ENCODE data around the gene ACTL8.
"Not testable (repeated sequence)": the region's sequence is repeated elsewhere in the genome, so short reads cannot be mapped to it uniquely, and the experiment has no call there.

ACTL8 gene

GRCh38 chr1:17735348-17735747 is 19.8 kb upstream of the ACTL8 start:
- no peak for DNase-seq (ENCODE audit: low read depth)

GRCh38 chr1:17735793-17736192 is 19.3 kb upstream of the ACTL8 start:
- DNase-seq (ENCODE audit: low read depth) = no peak

GRCh38 chr1:17736625-17737024 is 18.5 kb upstream of the ACTL8 start:
- no peak for DNase-seq (ENCODE audit: low read depth)

GRCh38 chr1:17739050-17739449 is 16.1 kb upstream of the ACTL8 start:
- DNase-seq (ENCODE audit: low read depth) = no peak

DNA sequence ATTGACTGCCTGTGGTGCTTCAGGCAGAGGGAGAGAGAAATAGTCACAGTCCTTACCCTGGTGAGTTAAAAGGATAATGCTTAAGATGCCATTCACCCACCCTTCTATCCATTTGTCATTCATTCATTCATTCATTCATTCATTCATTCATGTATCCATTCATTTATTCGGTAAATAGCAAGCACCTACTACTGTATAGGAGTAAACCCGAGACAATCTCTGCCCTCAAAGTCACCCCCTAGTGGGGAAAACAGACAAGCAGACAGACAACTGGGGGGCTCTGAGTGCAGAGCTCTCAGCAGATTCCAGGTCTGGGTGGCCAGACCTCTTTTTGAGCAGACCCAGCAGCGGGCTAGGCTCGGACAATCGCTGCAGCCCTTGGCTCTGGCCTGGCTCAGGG is 14.1 kb upstream of the ACTL8 start:
- no peak for DNase-seq (ENCODE audit: low read depth)

DNA sequence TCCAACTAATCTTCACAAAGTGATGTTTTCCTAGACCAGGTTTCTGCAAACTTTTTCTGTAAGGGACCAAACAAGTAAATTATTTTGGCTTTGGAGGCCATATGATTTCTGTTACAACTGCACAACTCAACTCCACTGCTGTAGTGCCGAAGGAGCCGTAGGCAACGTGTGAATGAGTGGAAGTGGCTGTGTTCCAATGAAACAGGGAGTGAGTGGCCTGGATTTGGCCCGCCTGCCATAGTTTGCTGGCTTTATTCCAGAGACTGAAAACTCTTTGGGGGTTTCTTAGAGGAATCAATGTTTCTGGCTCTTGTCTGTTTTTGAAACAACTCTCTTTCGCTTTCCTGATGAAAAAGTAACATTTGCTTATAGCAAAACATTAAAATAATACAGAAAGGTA is 12.6 kb upstream of the ACTL8 start:
- DNase-seq (ENCODE audit: low read depth) = no peak

GRCh38 chr1:17743008-17743647 is 12.0 kb upstream of the ACTL8 start:
- DNase-seq (ENCODE audit: low read depth) = no peak

DNA sequence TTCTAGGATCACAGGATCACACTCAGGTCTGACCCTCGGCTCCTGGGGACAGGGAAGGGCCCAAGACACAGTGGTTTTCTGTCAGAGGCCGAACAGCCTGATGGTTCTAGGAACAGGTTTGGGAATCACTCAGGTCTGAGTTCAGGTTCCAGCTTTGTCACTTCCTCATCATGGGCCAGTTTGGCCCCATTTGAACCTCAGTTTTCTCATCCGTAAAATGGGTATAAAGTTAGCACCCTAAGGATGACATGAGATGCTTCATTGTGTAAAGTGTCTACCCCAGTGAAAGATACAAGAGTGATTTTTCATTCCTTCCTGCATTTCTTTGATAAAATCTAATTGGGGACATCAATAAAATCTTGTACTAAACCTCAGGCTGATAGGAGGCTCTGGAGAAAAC is 11.2 kb upstream of the ACTL8 start:
- no peak for DNase-seq (ENCODE audit: low read depth)

DNA sequence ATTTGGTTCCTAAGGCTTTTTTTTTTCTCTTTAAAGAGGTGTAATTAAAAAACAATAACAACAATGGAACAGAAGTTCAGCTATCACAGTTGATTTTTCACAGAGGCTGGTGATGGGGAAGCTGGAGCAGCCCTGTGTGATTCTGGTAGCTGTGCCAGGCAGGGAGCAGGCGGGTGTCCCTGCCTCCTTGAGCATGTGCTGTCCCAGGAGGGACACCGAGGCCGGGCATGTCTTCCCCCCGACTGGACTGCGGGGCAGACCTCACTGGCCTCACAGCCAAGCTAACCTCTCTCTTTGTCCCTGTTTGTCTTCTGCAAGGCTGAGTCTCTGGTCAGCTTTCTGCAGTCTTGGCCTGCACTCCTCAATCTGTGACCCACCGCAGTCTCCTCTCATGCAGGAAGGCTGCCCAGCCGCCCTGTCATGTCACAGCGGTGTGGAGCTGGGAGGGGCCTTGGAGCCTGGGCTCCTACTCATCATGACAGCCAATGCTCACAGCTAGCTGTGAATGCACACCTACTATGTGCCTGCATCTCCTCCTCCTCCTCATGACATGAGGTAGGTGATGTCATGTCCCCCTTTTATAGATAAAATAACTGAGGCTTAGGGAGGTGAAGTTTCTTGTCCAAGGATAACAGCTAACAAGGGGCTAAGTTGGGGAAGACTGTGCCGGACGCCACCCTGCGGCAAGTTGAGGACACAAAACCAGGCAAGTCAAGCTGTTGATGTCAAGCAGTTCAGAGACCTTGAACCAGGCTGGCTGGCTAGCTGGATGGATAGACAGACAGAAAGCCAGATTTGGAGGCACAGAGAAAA is 10.3 kb upstream of the ACTL8 start:
- DNase-seq (ENCODE audit: low read depth) = no peak

- DNase-seq (ENCODE audit: low read depth) = no peak
Measured at GRCh38 chr1:17745479-17745955, 9.6 kb upstream of the ACTL8 start.

DNA sequence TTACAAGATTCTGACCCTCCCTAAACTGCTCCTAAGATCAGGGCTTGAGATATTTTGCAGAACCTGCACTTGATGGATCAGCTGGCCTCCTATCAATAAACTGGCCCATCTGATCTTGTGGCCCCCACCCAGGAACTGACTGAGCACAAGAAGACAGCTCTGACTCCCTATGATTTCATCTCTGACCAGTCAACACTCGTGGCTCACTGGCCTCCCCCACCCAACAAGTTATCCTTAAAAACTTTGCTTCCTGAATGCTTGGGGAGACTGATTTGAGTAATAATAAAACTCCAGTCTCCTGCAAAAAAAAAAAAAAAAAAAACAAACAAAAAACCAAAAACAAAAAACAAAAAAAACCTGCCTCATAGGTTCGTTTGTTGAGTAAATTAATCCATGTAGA is 8.9 kb upstream of the ACTL8 start:
- not testable (repeated sequence) for DNase-seq (ENCODE audit: low read depth)

DNA sequence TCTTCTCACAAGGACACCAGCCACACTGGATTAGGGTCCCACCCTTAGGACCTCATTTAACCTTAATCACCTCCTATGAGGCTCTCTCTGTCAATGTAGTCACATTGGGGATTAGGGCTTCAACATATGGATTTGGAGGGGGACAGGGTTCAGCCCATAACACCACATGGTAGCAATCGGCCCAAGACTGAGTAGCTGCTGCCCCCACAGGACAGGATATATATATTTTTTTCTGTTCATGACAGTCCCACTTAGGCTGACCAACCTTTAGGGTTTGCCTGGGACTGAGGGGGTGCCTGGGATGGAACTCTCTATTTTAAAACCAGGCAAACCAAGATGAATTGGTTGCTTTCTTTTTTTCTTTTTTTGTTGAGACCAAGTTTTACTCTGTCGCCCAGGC is 8.2 kb upstream of the ACTL8 start:
- DNase-seq (ENCODE audit: low read depth) = no peak

DNA sequence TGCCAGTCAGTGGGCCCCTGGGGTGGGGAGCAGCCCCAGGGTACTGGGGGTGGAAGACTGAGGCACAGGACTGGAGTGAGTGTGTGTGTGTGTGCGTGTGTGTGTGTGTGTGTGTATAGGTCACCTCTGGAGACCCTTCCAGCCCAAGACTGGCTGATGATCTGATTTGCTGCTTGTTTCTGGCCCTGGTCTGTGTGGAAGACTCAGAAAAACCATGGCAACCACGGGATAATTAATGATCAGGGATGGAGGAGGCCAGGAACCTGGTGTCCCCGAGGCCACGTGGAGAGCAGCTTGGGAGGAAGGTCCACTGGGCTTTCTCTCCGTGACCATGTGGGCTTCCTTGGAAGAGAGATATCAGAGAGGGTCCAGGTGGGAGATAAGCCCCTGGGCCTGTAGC is 4.8 kb upstream of the ACTL8 start:
- DNase-seq (ENCODE audit: low read depth) = no peak

GRCh38 chr1:17752356-17752755 is 2.8 kb upstream of the ACTL8 start:
- DNase-seq (ENCODE audit: low read depth) = no peak

- no peak for DNase-seq (ENCODE audit: low read depth)
Measured at GRCh38 chr1:17757426-17757825, 2.3 kb downstream of the ACTL8 start.

- no peak for DNase-seq (ENCODE audit: low read depth)
Measured at GRCh38 chr1:17759114-17759513, 4.0 kb downstream of the ACTL8 start.

DNA sequence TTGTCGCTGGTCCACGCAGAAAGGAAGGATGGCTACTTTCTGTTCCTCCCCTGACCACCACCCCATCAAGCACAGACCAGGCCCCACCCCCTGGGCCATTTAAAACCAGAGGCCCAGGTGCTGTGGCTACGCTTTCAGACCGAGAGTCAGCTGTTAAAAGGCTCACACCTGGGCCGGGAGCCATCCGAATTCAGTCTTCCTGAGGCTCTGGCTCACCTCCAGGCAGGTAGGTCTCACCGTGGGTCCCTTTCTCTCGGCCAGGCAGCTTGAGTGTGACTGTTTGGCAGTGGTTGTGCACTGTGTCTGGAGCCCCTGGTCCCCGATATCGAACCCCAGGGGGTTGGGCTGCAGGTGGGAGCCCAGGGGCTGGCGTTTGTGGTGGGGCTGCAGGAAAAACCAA is 7.2 kb downstream of the ACTL8 start:
- no peak for DNase-seq (ENCODE audit: low read depth)

DNA sequence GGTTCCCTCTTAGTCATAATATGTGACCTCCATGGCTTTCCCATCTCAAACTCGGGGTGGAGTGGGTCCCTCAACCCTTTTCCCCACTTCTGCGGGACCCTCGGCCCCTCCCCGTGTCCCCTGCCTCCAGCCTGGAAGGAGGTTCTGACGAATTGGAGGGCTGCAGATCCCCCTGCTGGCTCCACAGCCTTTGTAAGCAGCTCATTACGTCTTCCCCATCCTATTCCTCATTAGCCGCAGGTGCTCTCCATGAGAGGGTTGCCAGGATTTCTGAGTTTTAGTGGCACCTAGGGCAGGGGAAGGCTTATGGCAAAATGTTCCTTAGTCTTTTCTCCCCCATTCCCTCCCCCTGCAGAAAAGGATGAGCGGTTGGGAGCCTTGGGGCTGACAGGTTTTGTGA is 8.3 kb downstream of the ACTL8 start:
- DNase-seq (ENCODE audit: low read depth) = no peak

GRCh38 chr1:17763995-17764394 is 8.9 kb downstream of the ACTL8 start:
- DNase-seq (ENCODE audit: low read depth) = no peak

- no peak for DNase-seq (ENCODE audit: low read depth)
Measured at GRCh38 chr1:17764591-17764990, 9.5 kb downstream of the ACTL8 start.

GRCh38 chr1:17765444-17766411 is 10.6 kb downstream of the ACTL8 start:
- peak; percentile 73 for DNase-seq (ENCODE audit: low read depth)

DNA sequence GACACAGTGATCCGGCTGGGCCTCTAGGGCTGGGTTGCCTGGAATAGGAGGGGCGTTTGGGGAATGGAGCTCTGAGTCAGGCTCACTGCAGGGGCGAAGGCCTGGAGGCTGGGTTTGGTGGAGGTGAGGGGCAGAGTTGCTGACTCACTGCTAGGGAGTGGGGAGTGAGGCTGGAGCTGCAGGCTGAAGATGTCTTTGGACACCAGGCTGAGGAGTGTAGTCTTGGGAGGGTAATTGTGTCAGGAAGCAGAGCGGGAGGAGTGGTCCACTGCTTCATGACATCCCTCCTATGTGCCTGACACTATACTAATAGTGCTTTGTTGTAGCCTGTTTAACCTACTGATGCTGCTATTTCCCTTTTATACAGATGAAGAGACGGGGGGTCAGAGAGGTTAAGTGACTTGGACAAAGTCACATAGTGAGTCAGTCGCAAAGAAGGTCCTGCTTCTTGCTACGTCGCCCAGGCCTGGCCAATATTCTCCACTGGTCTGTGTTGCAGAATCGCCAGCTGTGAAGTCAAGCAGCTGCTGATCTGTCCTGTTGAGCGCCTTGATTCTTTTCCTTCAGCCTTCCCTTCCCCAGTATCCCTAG is 13.6 kb downstream of the ACTL8 start:
- DNase-seq (ENCODE audit: low read depth) = peak; percentile 18
